HG03432 (cell line): ENCODE results near the gene BAD.

Source experiments
- ATAC-seq: cut with Tn5 transposase; IDR thresholded peaks from one replicate; pipeline ENCODE4 v1.9.1; 2021; ENCODE audit warnings: mild to moderate bottlenecking, moderate library complexity; ENCODE audit not compliant: unreplicated experiment

Gene BAD

GRCh38 chr11:64232967-64233315 lies 51.5 kb downstream of the BAD start:
- no peak for ATAC-seq

- no peak for ATAC-seq
These were observed 52.1 kb downstream of the BAD start for GRCh38 chr11:64232182-64232966.

DNA sequence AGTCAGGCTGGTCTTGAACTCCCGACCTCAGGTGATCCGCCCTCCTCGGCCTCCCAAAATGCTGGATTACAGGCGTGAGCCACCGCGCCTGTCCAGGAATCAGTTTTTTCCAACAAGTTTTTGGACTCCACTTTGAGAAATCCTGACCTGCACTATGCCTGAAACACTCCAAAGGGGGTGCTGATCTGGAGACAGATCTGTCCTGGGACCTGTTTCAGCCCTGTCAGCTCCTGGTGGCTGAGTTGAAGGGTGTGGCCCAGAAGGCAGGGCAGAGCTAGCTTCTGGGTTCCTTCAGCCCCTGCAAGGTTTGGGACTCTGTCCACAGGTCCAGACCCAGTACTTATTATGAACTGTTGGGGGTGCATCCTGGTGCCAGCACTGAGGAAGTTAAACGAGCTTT lies 52.9 kb downstream of the BAD start:
- ATAC-seq: no peak

- ATAC-seq: no peak
These were observed 53.5 kb downstream of the BAD start for GRCh38 chr11:64230985-64231365.

- ATAC-seq: peak; percentile 38
These were observed 54.1 kb downstream of the BAD start, which contains the start of gene DNAJC4 for GRCh38 chr11:64230171-64230984. Gene DNAJC4, plus strand, starts transcription at chr11:64230548. Its CDS starts 307 bp downstream, at chr11:64230855.

DNA sequence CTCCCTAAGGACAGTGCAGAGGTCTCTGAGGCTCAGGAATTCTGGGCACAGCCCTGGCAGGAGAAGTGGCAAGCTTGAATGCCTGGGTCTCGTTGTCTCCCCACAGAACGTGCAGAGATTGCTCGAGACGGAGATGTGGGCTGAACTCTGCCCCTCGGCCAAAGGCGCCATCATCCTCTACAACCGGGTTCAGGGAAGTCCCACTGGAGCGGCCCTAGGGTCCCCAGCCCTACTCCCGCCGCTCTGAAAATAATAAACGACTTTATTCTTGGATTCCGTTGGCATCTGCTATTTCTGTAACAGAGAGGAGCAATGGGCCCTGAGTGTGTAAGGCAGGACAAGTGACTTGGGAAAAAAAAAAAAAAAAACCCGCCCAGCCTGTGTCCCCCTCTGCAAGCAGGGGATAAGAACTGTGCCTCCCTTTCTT lies 54.7 kb downstream of the BAD start:
- no peak for ATAC-seq

GRCh38 chr11:64229090-64229743 lies 55.2 kb downstream of the BAD start:
- ATAC-seq: no peak

- ATAC-seq: no peak
These were observed 57.0 kb downstream of the BAD start for GRCh38 chr11:64227405-64227956.

GRCh38 chr11:64226507-64227051 lies 57.9 kb downstream of the BAD start:
- ATAC-seq: peak; percentile 35

GRCh38 chr11:64225608-64226506 lies 58.6 kb downstream of the BAD start, which contains the start of the genes NUDT22 and TRPT1:
Gene NUDT22, plus strand, starts transcription at chr11:64226274. Its CDS starts 379 bp downstream, at chr11:64226653.
Gene TRPT1, minus strand, starts transcription at chr11:64226186. Its CDS starts 326 bp downstream, at chr11:64225860.
- peak; percentile 51 for ATAC-seq

- ATAC-seq: no peak
These were observed 59.4 kb downstream of the BAD start for GRCh38 chr11:64224891-64225607.

DNA sequence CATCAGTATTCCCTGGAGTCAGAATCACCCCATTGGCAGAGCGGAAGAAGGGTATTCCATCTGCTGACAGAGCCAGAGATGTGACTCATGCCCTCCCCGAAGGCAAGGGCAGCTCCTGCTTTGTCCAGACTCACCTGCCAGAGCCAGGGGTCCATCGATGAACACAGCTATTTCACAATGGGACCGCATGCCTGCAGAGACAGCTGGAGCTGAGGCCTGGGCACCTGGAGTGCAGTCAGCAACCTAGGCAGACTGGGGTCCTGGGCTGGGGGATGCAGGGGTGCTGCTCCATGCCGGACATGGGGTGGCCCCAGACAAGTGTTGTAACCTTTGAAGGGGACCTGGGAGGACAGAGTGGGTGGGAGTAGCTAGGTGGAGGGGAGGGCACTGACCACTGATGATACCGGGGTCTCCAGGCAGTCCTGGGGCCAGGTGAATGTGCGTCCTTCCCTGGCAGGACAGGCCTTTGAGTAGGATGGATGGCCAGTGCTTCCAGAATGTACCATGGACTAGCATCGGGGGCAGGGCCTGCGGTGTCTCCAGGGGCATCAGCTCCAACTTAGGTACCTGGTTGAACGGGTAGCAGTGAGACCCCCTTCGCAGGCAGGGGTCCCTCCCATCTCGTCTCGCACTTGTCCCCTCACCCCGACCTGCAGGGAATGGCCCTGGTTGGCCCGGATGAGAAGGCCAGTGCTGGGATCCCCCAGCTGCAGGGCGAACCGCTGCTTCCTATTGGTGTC lies 60.1 kb downstream of the BAD start:
- ATAC-seq: no peak

GRCh38 chr11:64223001-64223651 lies 61.3 kb downstream of the BAD start:
- ATAC-seq: no peak

DNA sequence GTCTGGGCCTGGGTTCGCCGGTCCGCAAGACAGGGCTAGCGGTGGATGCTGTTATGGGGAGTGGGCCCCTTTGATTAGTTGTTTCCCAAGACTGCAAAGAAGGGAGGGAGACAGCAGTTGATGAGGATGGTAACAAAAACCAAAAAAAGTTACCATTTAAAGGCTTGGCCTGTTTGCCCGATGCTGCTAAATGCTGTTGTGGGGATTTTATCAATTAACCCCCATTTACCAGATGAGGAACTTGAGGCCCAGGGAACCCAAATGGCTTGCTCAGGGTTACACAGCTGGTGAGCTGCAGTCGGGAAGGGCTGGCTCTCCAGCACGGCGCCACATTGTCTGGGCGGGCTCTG lies 61.8 kb downstream of the BAD start:
- no peak for ATAC-seq

GRCh38 chr11:64220798-64221197 lies 63.7 kb downstream of the BAD start:
- ATAC-seq: no peak

DNA sequence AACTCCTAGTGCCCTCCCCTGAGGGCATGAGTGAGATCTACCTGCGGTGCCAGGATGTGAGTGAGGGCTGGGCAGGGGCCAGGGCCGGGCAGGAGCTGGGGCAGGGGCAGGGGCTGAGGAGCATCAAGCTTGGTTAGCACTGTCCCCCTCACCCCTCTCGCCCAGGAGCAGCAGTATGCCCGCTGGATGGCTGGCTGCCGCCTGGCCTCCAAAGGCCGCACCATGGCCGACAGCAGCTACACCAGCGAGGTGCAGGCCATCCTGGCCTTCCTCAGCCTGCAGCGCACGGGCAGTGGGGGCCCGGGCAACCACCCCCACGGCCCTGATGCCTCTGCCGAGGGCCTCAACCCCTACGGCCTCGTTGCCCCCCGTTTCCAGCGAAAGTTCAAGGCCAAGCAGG lies 64.2 kb downstream of the BAD start:
- ATAC-seq: no peak
